Smooth muscle cell (in vitro differentiated cells): ENCODE measurements around the gene UPF1. TPM values are rescaled to one million over a fixed set of nuclear protein-coding genes. Genes with fewer than 3 reads are reported as not detected.
A peak's percentile ranks its signal among the peaks of the same experiment; 100 is the strongest.
"Not testable (repeated sequence)": the region's sequence is repeated elsewhere in the genome, so short reads cannot be mapped to it uniquely, and the experiment has no call there.

Source experiments
- DNase-seq: peaks from one replicate; lab custom pipeline; 2025; ENCODE audit not compliant: unreplicated experiment; lab: John Stamatoyannopoulos, UW
- H2AFZ ChIP-seq: fragments of 200-600 bp; sonication (generic); 2 replicates; pipeline ENCODE4 v1.6.0; 2016; ENCODE audit warnings: antibody characterized with exemption, low read depth, mild to moderate bottlenecking
- H3F3A ChIP-seq: fragments of 200-600 bp; sonication (generic); 2 replicates; pipeline ENCODE4 v1.6.0; 2017; ENCODE audit warnings: antibody characterized with exemption, low read depth
- H3K27ac ChIP-seq: fragments of 200-600 bp; sonication (generic); 2 replicates; pipeline ENCODE4 v1.5.1; 2016; ENCODE audit warnings: low read depth, mild to moderate bottlenecking
- H3K27me3 ChIP-seq: fragments of 200-600 bp; sonication (generic); 2 replicates; pipeline ENCODE4 v1.6.1; 2016; ENCODE audit warnings: low read depth, mild to moderate bottlenecking
- H3K36me3 ChIP-seq: fragments of 200-600 bp; sonication (generic); 2 replicates; pipeline ENCODE4 v1.5.1; 2016; ENCODE audit warnings: low read depth
- H3K4me1 ChIP-seq: fragments of 200-600 bp; sonication (generic); 2 replicates; pipeline ENCODE4 v1.5.1; 2016; ENCODE audit warnings: low read depth
- H3K4me2 ChIP-seq: fragments of 200-600 bp; sonication (generic); 2 replicates; pipeline ENCODE4 v1.6.0; 2016; ENCODE audit warnings: mild to moderate bottlenecking
- H3K4me3 ChIP-seq: fragments of 200-600 bp; sonication (generic); 2 replicates; pipeline ENCODE4 v1.5.1; 2016; ENCODE audit warnings: mild to moderate bottlenecking
- H3K79me2 ChIP-seq: fragments of 200-600 bp; sonication (generic); 2 replicates; pipeline ENCODE4 v1.6.0; 2016; ENCODE audit warnings: low read depth, mild to moderate bottlenecking
- H3K9ac ChIP-seq: fragments of 200-600 bp; sonication (generic); 2 replicates; pipeline ENCODE4 v1.6.0; 2016; ENCODE audit warnings: low read depth
- H3K9me3 ChIP-seq: fragments of 200-600 bp; sonication (generic); replicated peaks from 2 replicates; pipeline ENCODE4 v1.5.1; 2016; ENCODE audit warnings: low read depth
- H4K20me1 ChIP-seq: fragments of 200-600 bp; sonication (generic); 2 replicates; pipeline ENCODE4 v1.6.0; 2016; ENCODE audit warnings: low read depth
- WGBS: methylation state at CpG from one replicate; pipeline ENCODE4 v1.1.7; 2016; ENCODE audit warnings: low lambda C conversion rate; 5-methylcytosine and 5-hydroxymethylcytosine counted together
- polyA plus RNA-seq: library from polyadenylated mRNA; unstranded; fragments of >200 nt; fragmentation: Nextera tagmentation; extraction: Ambion mirVana; gene quantifications from 2 replicates; pipeline ENCODE4 v1.2.1, GENCODE V29; 2016
- total RNA-seq: library from RNA; depleted of rRNA; stranded (reverse); fragments of >200 nt; gene quantifications from 2 replicates; pipeline ENCODE4 v1.2.3, GENCODE V29; 2014
- TF ChIP-seq, protein P1 (sequence below): fragments of 200-600 bp; sonication (generic); IDR thresholded peaks from 2 replicates; pipeline ENCODE4 v1.5.1; 2017; ENCODE audit warnings: borderline replicate concordance, mild to moderate bottlenecking, antibody characterized with exemption; ENCODE audit not compliant: insufficient read depth, poor library complexity, severe bottlenecking

UPF1 gene
- total and polyA plus RNA-seq, 2 experiments from 2014 or later: 30.3 to 37.8 TPM

DNA sequence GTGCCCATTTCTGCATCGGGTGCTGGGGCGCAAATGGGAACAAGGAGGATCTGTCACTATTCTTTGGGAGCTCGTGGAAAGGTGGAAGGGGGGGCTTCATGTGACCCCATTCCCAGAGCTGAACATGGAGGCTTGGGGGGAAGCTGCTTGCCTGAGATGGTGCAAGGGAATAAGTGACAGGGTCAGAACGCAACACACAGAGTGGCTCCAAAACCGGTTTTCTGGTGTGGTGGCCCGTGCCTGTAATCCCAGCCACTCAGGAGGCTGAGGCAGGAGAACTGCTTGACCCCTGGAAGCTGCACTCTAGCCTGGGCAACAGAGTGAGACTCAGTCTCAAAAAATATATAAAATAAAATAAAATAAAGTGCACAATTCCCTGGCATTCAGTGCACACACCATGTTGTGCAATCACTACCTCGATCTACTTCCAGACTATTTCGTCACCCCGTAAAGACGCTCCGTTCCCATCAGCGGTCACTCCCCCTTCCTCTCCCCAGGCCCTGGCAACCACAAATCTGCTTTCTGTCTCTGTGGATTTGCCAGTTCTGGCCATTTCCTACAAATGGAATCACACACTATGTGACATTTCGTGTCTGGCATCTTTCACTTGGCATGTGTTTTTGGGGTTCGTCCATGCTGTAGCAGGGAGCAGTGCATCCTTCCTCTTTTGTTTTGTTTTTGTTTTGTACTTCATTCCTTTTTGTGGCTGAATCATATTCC, 22.4 kb upstream of the UPF1 start:
- Histone ChIP-seq H4K20me1 (no peaks in the 10 kb centered on the region), H3K36me3 (no peaks in the 10 kb centered on the region), H3K27me3 (no peaks in the 10 kb centered on the region), H3K79me2 (no peaks in the 10 kb centered on the region), H3K4me2 (peak overlapping the region; percentile 49), H3K4me1 (no peaks in the 10 kb centered on the region), H3K4me3 (no peak overlapping the region), H3K9me3 (no peaks in the 10 kb centered on the region), H3K9ac (peak overlapping the region; percentile 58), H2AFZ (no peak overlapping the region), H3K27ac (peak overlapping the region; percentile 86), H3F3A (peaks cover 16% of the 10 kb centered on the region)
- no peak for DNase-seq
- WGBS: 38% methylated on average over 14 of the region's 14 CpGs
- TF ChIP-seq, protein P1, sequence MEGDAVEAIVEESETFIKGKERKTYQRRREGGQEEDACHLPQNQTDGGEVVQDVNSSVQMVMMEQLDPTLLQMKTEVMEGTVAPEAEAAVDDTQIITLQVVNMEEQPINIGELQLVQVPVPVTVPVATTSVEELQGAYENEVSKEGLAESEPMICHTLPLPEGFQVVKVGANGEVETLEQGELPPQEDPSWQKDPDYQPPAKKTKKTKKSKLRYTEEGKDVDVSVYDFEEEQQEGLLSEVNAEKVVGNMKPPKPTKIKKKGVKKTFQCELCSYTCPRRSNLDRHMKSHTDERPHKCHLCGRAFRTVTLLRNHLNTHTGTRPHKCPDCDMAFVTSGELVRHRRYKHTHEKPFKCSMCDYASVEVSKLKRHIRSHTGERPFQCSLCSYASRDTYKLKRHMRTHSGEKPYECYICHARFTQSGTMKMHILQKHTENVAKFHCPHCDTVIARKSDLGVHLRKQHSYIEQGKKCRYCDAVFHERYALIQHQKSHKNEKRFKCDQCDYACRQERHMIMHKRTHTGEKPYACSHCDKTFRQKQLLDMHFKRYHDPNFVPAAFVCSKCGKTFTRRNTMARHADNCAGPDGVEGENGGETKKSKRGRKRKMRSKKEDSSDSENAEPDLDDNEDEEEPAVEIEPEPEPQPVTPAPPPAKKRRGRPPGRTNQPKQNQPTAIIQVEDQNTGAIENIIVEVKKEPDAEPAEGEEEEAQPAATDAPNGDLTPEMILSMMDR: no peak

DNA sequence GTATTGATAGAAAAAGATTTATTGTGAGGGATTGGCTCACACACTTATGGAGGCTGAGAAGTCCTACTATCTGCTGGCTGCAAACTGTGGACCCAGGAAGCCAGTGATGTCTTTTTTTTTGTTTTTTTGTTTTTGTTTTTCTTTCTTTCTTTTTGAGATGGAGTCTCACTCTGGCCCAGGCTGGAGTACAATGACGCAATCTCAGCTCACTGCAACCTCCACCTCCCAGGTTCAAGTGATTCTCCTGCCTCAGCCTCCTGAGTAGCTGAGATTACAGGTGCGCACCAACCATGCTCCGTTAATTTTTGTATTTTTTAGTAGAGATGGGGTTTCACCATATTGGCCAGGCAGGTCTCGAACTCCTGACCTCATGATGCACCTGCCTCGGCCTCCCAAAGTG, 20.1 kb upstream of the UPF1 start:
- 95% methylated on average over 5 of the region's 5 CpGs for WGBS
- not testable (repeated sequence) for H3K9ac ChIP-seq, H3K36me3 ChIP-seq, H3K9me3 ChIP-seq, H3K4me2 ChIP-seq, DNase-seq, H3K4me1 ChIP-seq, H3K4me3 ChIP-seq, H3K27ac ChIP-seq, H2AFZ ChIP-seq, H3K27me3 ChIP-seq, H3K79me2 ChIP-seq, H4K20me1 ChIP-seq
- H3F3A ChIP-seq: peaks cover 21% of the 10 kb centered on the region

DNA sequence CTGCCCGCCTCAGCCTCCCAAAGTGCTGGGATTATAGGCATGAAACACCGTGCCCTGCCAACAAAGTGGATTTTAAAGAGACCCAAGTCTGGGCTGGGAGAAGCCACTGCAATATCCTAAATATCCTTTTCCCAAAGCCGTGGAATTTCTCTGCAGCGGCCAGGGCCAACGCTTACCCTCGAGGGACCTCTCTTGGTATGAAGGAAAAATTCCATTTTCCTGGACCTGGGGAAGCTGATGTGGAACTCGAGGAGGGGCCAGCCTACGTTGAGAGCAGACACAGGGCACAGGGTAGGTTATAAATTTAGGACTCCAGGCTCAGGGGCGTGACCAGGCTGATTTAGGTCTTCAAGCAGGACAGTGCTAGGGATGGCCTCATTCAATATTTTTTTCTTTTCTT, 17.7 kb upstream of the UPF1 start:
- H3K9me3 ChIP-seq: no peaks in the 10 kb centered on the region
- TF ChIP-seq, protein P1: peak; percentile 14
- peak overlapping the region; percentile 12 for H2AFZ ChIP-seq
- H3F3A ChIP-seq: peaks cover 8% of the 10 kb centered on the region
- no peaks in the 10 kb centered on the region for H3K36me3 ChIP-seq
- no peaks in the 10 kb centered on the region for H4K20me1 ChIP-seq
- peak overlapping the region; percentile 21 for H3K27ac ChIP-seq
- H3K79me2 ChIP-seq: no peaks in the 10 kb centered on the region
- WGBS: 53% methylated on average over 9 of the region's 9 CpGs
- DNase-seq: no peak
- no peak overlapping the region for H3K4me2 ChIP-seq
- no peak overlapping the region for H3K4me3 ChIP-seq
- no peaks in the 10 kb centered on the region for H3K27me3 ChIP-seq
- H3K4me1 ChIP-seq: no peaks in the 10 kb centered on the region
- no peak overlapping the region for H3K9ac ChIP-seq

DNA sequence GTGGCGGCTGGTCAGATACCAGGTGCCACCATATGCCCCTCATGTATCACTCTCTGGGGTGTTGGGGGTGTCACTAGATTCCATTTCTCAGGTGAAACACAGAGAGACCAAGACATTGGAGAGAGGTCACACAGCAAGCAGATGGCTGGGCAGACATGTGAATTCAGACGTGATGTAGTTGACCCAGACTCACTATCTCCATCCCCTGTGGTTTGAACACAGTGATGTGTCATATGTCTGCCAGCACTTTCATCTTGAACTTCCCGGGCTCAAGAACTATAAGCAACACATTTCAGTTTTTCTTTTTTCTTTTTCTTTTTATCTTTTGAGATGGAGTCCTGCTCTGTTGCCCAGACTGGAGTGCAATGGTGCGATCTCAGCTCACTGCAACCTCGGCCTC, 16.1 kb upstream of the UPF1 start:
- DNase-seq: no peak
- Histone ChIP-seq H3K4me2 (peak overlapping the region; percentile 6), H3K79me2 (no peaks in the 10 kb centered on the region), H3F3A (peaks cover 5% of the 10 kb centered on the region), H2AFZ (no peak overlapping the region), H3K9me3 (no peaks in the 10 kb centered on the region), H3K4me3 (no peak overlapping the region), H3K27me3 (no peaks in the 10 kb centered on the region), H3K4me1 (no peaks in the 10 kb centered on the region), H4K20me1 (no peaks in the 10 kb centered on the region), H3K9ac (peak overlapping the region; percentile 73), H3K36me3 (no peaks in the 10 kb centered on the region), H3K27ac (peak overlapping the region; percentile 94)
- TF ChIP-seq, protein P1: no peak
- 46% methylated on average over 5 of the region's 5 CpGs for WGBS

DNA sequence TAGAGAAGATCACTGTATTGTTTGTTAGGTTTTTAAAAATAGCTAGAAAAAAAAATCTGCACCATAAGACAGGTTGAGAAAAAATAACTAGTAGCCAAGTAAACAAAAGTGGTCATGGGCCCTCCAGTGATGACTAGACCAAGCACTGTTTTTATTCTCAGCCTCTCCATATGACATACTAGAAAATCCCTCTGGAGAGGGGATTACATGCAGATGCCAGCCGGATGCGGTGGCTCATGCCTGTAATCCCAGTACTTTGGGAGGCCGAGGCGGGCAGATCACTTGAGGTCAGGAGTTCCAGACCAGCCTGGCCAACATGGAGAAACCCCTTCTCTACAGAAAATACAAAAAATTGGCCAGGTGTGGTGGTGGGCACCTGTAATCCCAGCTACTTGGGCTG, 15.1 kb upstream of the UPF1 start:
- H3K36me3 ChIP-seq, H3K9me3 ChIP-seq, H3F3A ChIP-seq, H3K27me3 ChIP-seq, H3K4me3 ChIP-seq, H3K79me2 ChIP-seq, H3K4me1 ChIP-seq, DNase-seq, H3K4me2 ChIP-seq, H2AFZ ChIP-seq, H4K20me1 ChIP-seq: not testable (repeated sequence)
- 35% methylated on average over 4 of the region's 4 CpGs for WGBS
- H3K27ac ChIP-seq: peak overlapping the region; percentile 94
- peak overlapping the region; percentile 73 for H3K9ac ChIP-seq
